OCI-LY7 (cell line): ENCODE results near the gene HINT2. TPM values are rescaled to one million over a fixed set of nuclear protein-coding genes. Genes with fewer than 3 reads are reported as not detected.

ENCODE experiments used
- BruUV-seq: library from RNA; stranded (reverse); fragments of 400-500 nt; replicated peaks from 2 replicates; lab custom pipeline; 2021; lab: Mats Ljungman, UMichigan
- CTCF ChIA-PET: fragments of 300-600 bp; sonication (Branson Sonifier 250); formaldehyde crosslinking; loops from one replicate; lab custom pipeline; 2022; ENCODE audit warnings: antibody characterized with exemption; ENCODE audit not compliant: unreplicated experiment; lab: Charles Lee
- POLR2A ChIA-PET: fragments of 300-600 bp; sonication (Branson Sonifier 250); formaldehyde crosslinking; loops from one replicate; lab custom pipeline; 2022; ENCODE audit warnings: antibody characterized with exemption; lab: Charles Lee
- DNase-seq: peaks from one replicate; pipeline ENCODE4 v3.0.0-alpha.2; 2015; ENCODE audit warnings: low spot score
- H2AFZ ChIP-seq: fragments of 200-600 bp; sonication (generic), shearing (Covaris generic); 2 replicates; pipeline ENCODE4 v1.6.1; 2014; ENCODE audit warnings: mild to moderate bottlenecking, antibody characterized with exemption, low read length, moderate library complexity
- H3K27ac ChIP-seq: fragments of 200-600 bp; sonication (generic); 2 replicates; pipeline ENCODE4 v1.5.1; 2014; ENCODE audit warnings: mixed run types, low read depth, mild to moderate bottlenecking, moderate library complexity, low read length, inconsistent platforms; ENCODE audit not compliant: poor library complexity, severe bottlenecking
- H3K36me3 ChIP-seq: fragments of 200-600 bp; sonication (generic); 2 replicates; pipeline ENCODE4 v1.6.1; 2014; ENCODE audit warnings: mild to moderate bottlenecking, antibody characterized with exemption, low read length, moderate library complexity, mixed read lengths; ENCODE audit not compliant: insufficient read depth
- H3K4me1 ChIP-seq: fragments of 200-600 bp; sonication (generic); 2 replicates; pipeline ENCODE4 v1.5.1; 2014; ENCODE audit warnings: mild to moderate bottlenecking, low read length; ENCODE audit not compliant: insufficient read depth, poor library complexity, severe bottlenecking
- H3K4me2 ChIP-seq: fragments of 200-600 bp; sonication (generic); 2 replicates; pipeline ENCODE4 v1.6.1; 2014; ENCODE audit warnings: mild to moderate bottlenecking, low read length
- H3K4me3 ChIP-seq: fragments of 200-600 bp; sonication (generic); 2 replicates; pipeline ENCODE4 v1.5.1; 2014; ENCODE audit warnings: mild to moderate bottlenecking, low read depth, low read length; ENCODE audit not compliant: poor library complexity, severe bottlenecking
- H3K79me2 ChIP-seq: fragments of 200-600 bp; sonication (generic); 2 replicates; pipeline ENCODE4 v1.6.1; 2016; ENCODE audit warnings: low read depth, mild to moderate bottlenecking, low read length, moderate library complexity, mixed read lengths; ENCODE audit not compliant: insufficient read depth
- H3K9me2 ChIP-seq: fragments of 200-600 bp; sonication (generic); 2 replicates; pipeline ENCODE4 v1.6.1; 2016; ENCODE audit warnings: mild to moderate bottlenecking, low read length, mixed read lengths; ENCODE audit not compliant: insufficient read depth
- H3K9me3 ChIP-seq: fragments of 200-600 bp; sonication (generic); 2 replicates; pipeline ENCODE4 v1.6.1; 2014; ENCODE audit warnings: mild to moderate bottlenecking, mixed run types, low read length, mixed read lengths
- H4K20me1 ChIP-seq: fragments of 200-600 bp; sonication (generic); 2 replicates; pipeline ENCODE4 v1.6.1; 2014; ENCODE audit warnings: mild to moderate bottlenecking, antibody characterized with exemption, low read length, moderate library complexity, mixed read lengths; ENCODE audit not compliant: insufficient read depth
- EZH2phosphoT487 ChIP-seq: fragments of 200-600 bp; sonication (generic); IDR thresholded peaks from 2 replicates; pipeline ENCODE4 v1.6.1; 2018; ENCODE audit warnings: low read depth, borderline replicate concordance, mild to moderate bottlenecking, mixed run types, antibody characterized with exemption, low read length, moderate library complexity, mixed read lengths
- intact Hi-C: fragments of 100-400 bp; cut with micrococcal nuclease; formaldehyde crosslinking; loops from one replicate; pipeline ENCODE4 v1.10.0; 2022; ENCODE audit not compliant: unreplicated experiment
- total RNA-seq, 2 experiments: library from RNA; depleted of rRNA in 1 of 2; stranded (reverse); fragments of >200 nt in 1 of 2; shearing (Covaris generic) in 1 of 2; gene quantifications; 2 replicates each; pipeline ENCODE4 v1.2.3, GENCODE V29; 2014 to 2022
- TF ChIP-seq, protein P1 (sequence below): fragments of 200-600 bp; sonication (generic); conservative IDR thresholded peaks from 2 replicates; pipeline ENCODE4 v1.5.1; 2014; ENCODE audit warnings: mild to moderate bottlenecking, antibody characterized with exemption, low read length, moderate library complexity, mixed read lengths

The HINT2 gene
- total RNA-seq, 2 experiments from 2014 or later, result 82.5 to 84.5 TPM

GRCh38 chr9:35812025-35812602, 2.7 kb downstream of the HINT2 start, which contains the start of gene SPAG8:
Gene SPAG8 (minus strand): TSS chr9:35812262. CDS start chr9:35812147, 115 bp downstream.
- 0 out of 2 replicates have a peak, but pooled peaks cover 4% of the 10 kb centered on the region for H3K9me3 ChIP-seq
- no peaks in the 10 kb centered on the region for H4K20me1 ChIP-seq
- BruUV-seq, result no TSS peak
- H3K27ac ChIP-seq, result peak within 1 kb of the TSS; percentile 60
- H3K4me1 ChIP-seq, result peaks cover 29% of the 10 kb centered on the region
- H3K4me2 ChIP-seq, result peak within 1 kb of the TSS; percentile 93
- ChIA-PET POLR2A (interaction anchor here (0.6 to 1.8 kb wide), 11 partner anchors 11 to 193 kb away, joined by 3 to 5 read pairs (median 4); no protein-coding TSS in a partner anchor), CTCF (interaction anchor here (0.6 kb wide), 1 partner anchor 22 kb away, joined by 3 read pairs; no protein-coding TSS in a partner anchor)
- peak; percentile 98 for DNase-seq
- peak within 1 kb of the TSS; percentile 67 for H3K4me3 ChIP-seq
- H3K36me3 ChIP-seq, result no peaks in the 10 kb centered on the region
- peaks cover 10% of the 10 kb centered on the region; the same call in 1 of the 2 replicates for H3K79me2 ChIP-seq
- H2AFZ ChIP-seq, result peak within 1 kb of the TSS; percentile 83
- no peaks in the 10 kb centered on the region for H3K9me2 ChIP-seq
- intact Hi-C loops, result loop anchor here (1.0 to 5.0 kb wide), 2 partner anchors 80 to 190 kb away; partner anchors contain the start of genes CREB3 and TLN1
- TF ChIP-seq, protein P1, sequence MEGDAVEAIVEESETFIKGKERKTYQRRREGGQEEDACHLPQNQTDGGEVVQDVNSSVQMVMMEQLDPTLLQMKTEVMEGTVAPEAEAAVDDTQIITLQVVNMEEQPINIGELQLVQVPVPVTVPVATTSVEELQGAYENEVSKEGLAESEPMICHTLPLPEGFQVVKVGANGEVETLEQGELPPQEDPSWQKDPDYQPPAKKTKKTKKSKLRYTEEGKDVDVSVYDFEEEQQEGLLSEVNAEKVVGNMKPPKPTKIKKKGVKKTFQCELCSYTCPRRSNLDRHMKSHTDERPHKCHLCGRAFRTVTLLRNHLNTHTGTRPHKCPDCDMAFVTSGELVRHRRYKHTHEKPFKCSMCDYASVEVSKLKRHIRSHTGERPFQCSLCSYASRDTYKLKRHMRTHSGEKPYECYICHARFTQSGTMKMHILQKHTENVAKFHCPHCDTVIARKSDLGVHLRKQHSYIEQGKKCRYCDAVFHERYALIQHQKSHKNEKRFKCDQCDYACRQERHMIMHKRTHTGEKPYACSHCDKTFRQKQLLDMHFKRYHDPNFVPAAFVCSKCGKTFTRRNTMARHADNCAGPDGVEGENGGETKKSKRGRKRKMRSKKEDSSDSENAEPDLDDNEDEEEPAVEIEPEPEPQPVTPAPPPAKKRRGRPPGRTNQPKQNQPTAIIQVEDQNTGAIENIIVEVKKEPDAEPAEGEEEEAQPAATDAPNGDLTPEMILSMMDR, result no peak

- intact Hi-C loops, result loop anchor here (1.0 to 5.0 kb wide), 2 partner anchors 79 to 189 kb away; partner anchors contain the start of genes CREB3 and TLN1
- TF ChIP-seq EZH2phosphoT487, result no peak
- TF ChIP-seq, protein P1, result no peak
- peaks cover 10% of the 10 kb centered on the region; the same call in 1 of the 2 replicates for H3K79me2 ChIP-seq
- DNase-seq, result no peak
- peak overlapping the region; percentile 67 for H3K4me3 ChIP-seq
- peak overlapping the region; percentile 54 for H2AFZ ChIP-seq
- no peaks in the 10 kb centered on the region for H3K36me3 ChIP-seq
- peak overlapping the region; percentile 93 for H3K4me2 ChIP-seq
- H3K27ac ChIP-seq, result no peak overlapping the region
- no peaks in the 10 kb centered on the region for H3K9me2 ChIP-seq
- ChIA-PET CTCF (no interaction called here), POLR2A (interaction anchor here (0.6 to 1.8 kb wide), 10 partner anchors 11 to 192 kb away, joined by 3 to 5 read pairs (median 4); no protein-coding TSS in a partner anchor)
- no peaks in the 10 kb centered on the region for H4K20me1 ChIP-seq
- 0 out of 2 replicates have a peak, but pooled peaks cover 3% of the 10 kb centered on the region for H3K9me3 ChIP-seq
- BruUV-seq, result no TSS peak
- H3K4me1 ChIP-seq, result peaks cover 29% of the 10 kb centered on the region
Observed at GRCh38 chr9:35811381-35812024, 3.3 kb downstream of the HINT2 start.
